ENCODE data around the gene THSD7B. TPM values are rescaled to one million over a fixed set of nuclear protein-coding genes. Genes with fewer than 3 reads are reported as not detected.
A peak's percentile ranks its signal among the peaks of the same experiment; 100 is the strongest.

Gene THSD7B
- total RNA-seq, 1 donor from 2014 or later, result 9.8 TPM

GRCh38 chr2:137175246-137175645, 409.9 kb downstream of the THSD7B start:
- Mint-ChIP-seq H3K4me1 (ENCODE audit: unreplicated experiment) (no peaks in the 10 kb centered on the region), H3K4me3 (no peak overlapping the region), H3K27ac (no peak overlapping the region), H3K36me3 (no peaks in the 10 kb centered on the region), H3K27me3 (peaks cover 12% of the 10 kb centered on the region), H3K9me3 (no peaks in the 10 kb centered on the region)
- DNase-seq (ENCODE audit: extremely low spot score, unreplicated experiment), result no peak
- no peak for TF ChIP-seq CTCF (conservative IDR thresholded peaks at IDR 0.05)

- Mint-ChIP-seq H3K4me1 (ENCODE audit: unreplicated experiment) (no peaks in the 10 kb centered on the region), H3K27me3 (peaks cover 10% of the 10 kb centered on the region), H3K4me3 (peak overlapping the region; percentile 3), H3K9me3 (no peaks in the 10 kb centered on the region), H3K36me3 (no peaks in the 10 kb centered on the region), H3K27ac (no peak overlapping the region)
- no peak for TF ChIP-seq CTCF (conservative IDR thresholded peaks at IDR 0.05)
- no peak for DNase-seq (ENCODE audit: extremely low spot score, unreplicated experiment)
Measured at GRCh38 chr2:137178951-137179377, 413.6 kb downstream of the THSD7B start.

GRCh38 chr2:137179542-137179941, 414.2 kb downstream of the THSD7B start:
- Mint-ChIP-seq H3K4me1 (ENCODE audit: unreplicated experiment) (no peaks in the 10 kb centered on the region), H3K9me3 (no peaks in the 10 kb centered on the region), H3K36me3 (no peaks in the 10 kb centered on the region), H3K4me3 (no peak overlapping the region), H3K27me3 (peaks cover 10% of the 10 kb centered on the region), H3K27ac (no peak overlapping the region)
- no peak for DNase-seq (ENCODE audit: extremely low spot score, unreplicated experiment)
- no peak for TF ChIP-seq CTCF (conservative IDR thresholded peaks at IDR 0.05)

GRCh38 chr2:137180012-137180411, 414.7 kb downstream of the THSD7B start:
- H3K4me3 Mint-ChIP-seq, result no peak overlapping the region
- H3K27ac Mint-ChIP-seq, result no peak overlapping the region
- DNase-seq (ENCODE audit: extremely low spot score, unreplicated experiment), result no peak
- no peak for TF ChIP-seq CTCF (conservative IDR thresholded peaks at IDR 0.05)
- no peaks in the 10 kb centered on the region for H3K9me3 Mint-ChIP-seq
- H3K27me3 Mint-ChIP-seq, result peaks cover 10% of the 10 kb centered on the region
- H3K4me1 Mint-ChIP-seq (ENCODE audit: unreplicated experiment), result no peaks in the 10 kb centered on the region
- no peaks in the 10 kb centered on the region for H3K36me3 Mint-ChIP-seq

- Mint-ChIP-seq H3K4me3 (no peak overlapping the region), H3K27ac (no peak overlapping the region), H3K4me1 (ENCODE audit: unreplicated experiment) (no peaks in the 10 kb centered on the region), H3K27me3 (peaks cover 15% of the 10 kb centered on the region), H3K36me3 (no peaks in the 10 kb centered on the region), H3K9me3 (no peaks in the 10 kb centered on the region)
- no peak for DNase-seq (ENCODE audit: extremely low spot score, unreplicated experiment)
- no peak for TF ChIP-seq CTCF (conservative IDR thresholded peaks at IDR 0.05)
Measured at GRCh38 chr2:137181370-137181769, 416.0 kb downstream of the THSD7B start.

- Mint-ChIP-seq H3K27ac (no peak overlapping the region), H3K9me3 (no peaks in the 10 kb centered on the region), H3K4me3 (no peak overlapping the region), H3K4me1 (ENCODE audit: unreplicated experiment) (no peaks in the 10 kb centered on the region), H3K27me3 (peaks cover 12% of the 10 kb centered on the region), H3K36me3 (no peaks in the 10 kb centered on the region)
- no peak for DNase-seq (ENCODE audit: extremely low spot score, unreplicated experiment)
- no peak for TF ChIP-seq CTCF (conservative IDR thresholded peaks at IDR 0.05)
Measured at GRCh38 chr2:137182071-137182470, 416.7 kb downstream of the THSD7B start.

Measured in type B pancreatic cell (in vitro differentiated cells).